K562 (cell line): ENCODE data around the gene KCTD7. TPM values are rescaled to one million over a fixed set of nuclear protein-coding genes. Genes with fewer than 3 reads are reported as not detected.
"Not testable (repeated sequence)": the region's sequence is repeated elsewhere in the genome, so short reads cannot be mapped to it uniquely, and the experiment has no call there.

Experiments
- ATAC-seq: fragments of 200-7000 bp; cut with Tn5 transposase; 3 replicates; pipeline ENCODE4 v1.9.1; 2020; ENCODE audit warnings: moderate library complexity
- BruUV-seq: library from RNA; stranded (reverse); fragments of 400-500 nt; replicated peaks from 2 replicates; lab custom pipeline; 2021; lab: Mats Ljungman, UMichigan
- CTCF ChIA-PET: fragments of 300-600 bp; formaldehyde crosslinking; extraction: SDS; loops from one replicate; lab custom pipeline; 2021; ENCODE audit warnings: low intra/inter-chr PET ratio; lab: Yijun Ruan, JAX
- POLR2A ChIA-PET: fragments of 300-600, 350-650 bp; sonication (Branson Sonifier 250); formaldehyde crosslinking; extraction: SDS; loops from one replicate; lab custom pipeline; 2021; ENCODE audit warnings: antibody characterized with exemption, inconsistent platforms; lab: Yijun Ruan, JAX
- DNase-seq, 4 experiments: peaks; one replicate each; pipeline versions ENCODE4 v3.0.0 to v3.0.0-alpha.2; 2011 to 2018; ENCODE audit warnings: low spot score in 3 of 4, mixed read lengths in 3 of 4; ENCODE audit errors: extremely low read depth in 1 of 4
- FAIRE-seq: peaks from 2 replicates; lab custom pipeline; 2011; peaks lifted over from hg19 to GRCh38; lab: Jason Lieb, UNC
- H2AFZ ChIP-seq: 2 replicates; pipeline ENCODE4 v1.6.0; 2011; ENCODE audit warnings: low read depth, low read length, control low read depth, inconsistent platforms
- H3K27ac ChIP-seq: fragments of 200-600 bp; 3 replicates; pipeline ENCODE4 v1.8.0; 2011; ENCODE audit warnings: low read depth, mild to moderate bottlenecking, control low read depth, inconsistent platforms, low read length, moderate library complexity, mixed read lengths; ENCODE audit errors: extremely low read depth
- H3K27me3 ChIP-seq, 2 experiments: fragments of 300-600 bp in 1 of 2; 2 replicates in 1 of 2; 3 replicates in 1 of 2; pipeline versions ENCODE4 v1.6.0 to v1.8.0; 2011; ENCODE audit warnings: inconsistent platforms in 2 of 2, low read length in 2 of 2, mild to moderate bottlenecking in 1 of 2, mixed read lengths in 1 of 2, moderate library complexity in 1 of 2; ENCODE audit not compliant: control insufficient read depth in 2 of 2, insufficient read depth in 2 of 2
- H3K36me3 ChIP-seq: fragments of 300-600 bp; 3 replicates; pipeline ENCODE4 v1.8.0; 2011; ENCODE audit warnings: mild to moderate bottlenecking, low read length, inconsistent platforms; ENCODE audit not compliant: control insufficient read depth, insufficient read depth
- H3K4me1 ChIP-seq, 2 experiments: fragments of 200-600 bp in 1 of 2; replicated peaks in 1 of 2; 2 replicates in 1 of 2; 3 replicates in 1 of 2; pipeline versions ENCODE4 v1.5.1 to v1.8.0; 2011; ENCODE audit warnings: inconsistent platforms in 2 of 2, low read length in 2 of 2, mild to moderate bottlenecking in 1 of 2, mixed read lengths in 1 of 2, moderate library complexity in 1 of 2; ENCODE audit not compliant: control insufficient read depth in 2 of 2, insufficient read depth in 2 of 2
- H3K4me2 ChIP-seq: 2 replicates; pipeline ENCODE4 v1.6.1; 2011; ENCODE audit warnings: low read length, control low read depth, inconsistent platforms, mixed read lengths; ENCODE audit not compliant: insufficient read depth
- H3K4me3 ChIP-seq: fragments of 200-600 bp; sonication (generic), shearing (Covaris generic); 2 replicates; pipeline ENCODE4 v1.5.1; 2016; ENCODE audit warnings: control low read depth, inconsistent platforms
- H3K79me2 ChIP-seq: fragments of 200-600 bp; 3 replicates; pipeline ENCODE4 v1.8.0; 2011; ENCODE audit warnings: low read length, inconsistent platforms; ENCODE audit not compliant: control insufficient read depth, insufficient read depth
- H3K9ac ChIP-seq, 2 experiments: 2 replicates each; pipeline versions ENCODE4 v1.6.0 to v1.6.1; 2011; ENCODE audit warnings: low read depth in 2 of 2, low read length in 2 of 2, control low read depth in 1 of 2, inconsistent platforms in 1 of 2, mild to moderate bottlenecking in 1 of 2, mixed read lengths in 1 of 2; ENCODE audit not compliant: insufficient read depth in 1 of 2
- H3K9me1 ChIP-seq: one replicate; pipeline ENCODE4 v1.6.0; 2011; ENCODE audit warnings: inconsistent platforms, mild to moderate bottlenecking, low read length, moderate library complexity; ENCODE audit not compliant: control insufficient read depth, insufficient read depth
- H3K9me3 ChIP-seq: replicated peaks from 2 replicates; pipeline ENCODE4 v1.5.1; 2011; ENCODE audit warnings: low read depth, low read length, inconsistent platforms; ENCODE audit not compliant: control insufficient read depth, insufficient read depth
- H4K20me1 ChIP-seq: replicated peaks from 2 replicates; pipeline ENCODE4 v1.6.1; 2011; ENCODE audit warnings: low read length, inconsistent platforms, mixed read lengths; ENCODE audit not compliant: control insufficient read depth, insufficient read depth
- BCOR ChIP-seq: fragments of 450-650 bp; IDR thresholded peaks from 2 replicates; pipeline ENCODE4 v1.6.1; 2016
- ELF4 ChIP-seq: fragments of 450-650 bp; formaldehyde crosslinking; IDR thresholded peaks from 2 replicates; pipeline ENCODE4 v1.4.0; 2022; ENCODE audit warnings: missing genetic modification characterization
- RBM22 ChIP-seq: fragments of 200-400 bp; formaldehyde crosslinking; IDR thresholded peaks from 2 replicates; pipeline ENCODE4 v1.6.1; 2018; ENCODE audit warnings: low read length, low read depth; ENCODE audit not compliant: poor library complexity, severe bottlenecking
- WGBS: fragments of 100-300 bp; shearing (Covaris generic); methylation state at CpG from one replicate; pipeline ENCODE4 v1.1.6; 2016; ENCODE audit warnings: low coverage, mixed read lengths; ENCODE audit not compliant: insufficient coverage; ENCODE audit errors: missing lambda C conversion rate; 5-methylcytosine and 5-hydroxymethylcytosine counted together
- in situ Hi-C: fragments of 300-500 bp; cut with MboI; formaldehyde crosslinking; loops from 4 replicates; pipeline ENCODE4 v1.15.0; 2018; ENCODE audit warnings: inconsistent platforms, mixed read lengths
- intact Hi-C: fragments of 100-400 bp; cut with micrococcal nuclease; formaldehyde crosslinking; loops from 2 replicates; pipeline ENCODE4 v1.14.2; 2022
- polyA plus RNA-seq, 8 experiments: library from polyadenylated mRNA; depleted of rRNA in 4 of 8; stranded (reverse) in 5 of 8; unstranded in 3 of 8; fragments of >200 nt; fragmentation: Nextera tagmentation in 2 of 8; fragmentation: Illumina TruSeq in 1 of 8; extraction: Ambion mirVana in 2 of 8; extraction: Trizol in 1 of 8; gene quantifications; 2 replicates each; pipeline versions ENCODE4 v1.2.1 to v1.2.3, GENCODE V29; 2011 to 2014; ENCODE audit warnings: inconsistent platforms in 1 of 8, missing spikeins in 1 of 8
- total RNA-seq, 7 experiments: library from RNA; depleted of rRNA in 6 of 7; stranded (reverse); fragments of >200 nt in 6 of 7; fragmentation: Illumina TruSeq in 2 of 7; extraction: Trizol in 2 of 7; gene quantifications; 2 replicates each; pipeline versions ENCODE4 v1.2.1 to v1.2.3, GENCODE V29; 2011 to 2021; ENCODE audit warnings: low replicate concordance in 1 of 7
- TF ChIP-seq, protein P1 (sequence below): fragments of 450-650 bp; formaldehyde crosslinking; IDR thresholded peaks from 2 replicates; pipeline ENCODE4 v1.4.0; 2022; ENCODE audit warnings: missing genetic modification characterization
- TF ChIP-seq, protein P2 (sequence below): fragments of 250-450 bp; sonication (Bioruptor Pico); IDR thresholded peaks from 2 replicates; pipeline ENCODE4 v1.9.0; 2021; ENCODE audit warnings: mild to moderate bottlenecking, inconsistent platforms

Gene KCTD7
- total and polyA plus RNA-seq, 9 of the 15 experiments (the other 6 are each of a cell fraction or from before 2014, with no cell fraction given) = 1.5 to 26.0 (median 9.0) TPM

DNA sequence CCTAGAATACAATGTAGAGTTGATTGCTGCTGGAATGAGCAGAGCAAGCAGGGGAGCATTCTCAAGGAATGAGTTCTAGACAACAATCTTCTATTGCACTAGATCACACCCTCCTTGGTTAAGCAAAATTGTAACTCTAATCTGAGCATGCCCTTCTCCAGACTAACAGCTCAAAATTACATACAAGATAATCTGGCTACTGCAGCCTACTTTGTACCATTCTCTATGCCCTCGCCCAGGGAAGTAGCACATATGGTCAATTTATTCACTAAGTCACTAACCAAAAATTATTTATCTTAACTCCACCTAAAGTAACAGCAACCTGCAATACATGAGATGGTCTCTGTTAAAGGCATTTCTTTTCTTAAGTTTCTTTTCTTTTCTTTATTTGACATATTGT is 42.5 kb upstream of the KCTD7 start (continued):
- TF ChIP-seq, protein P1, sequence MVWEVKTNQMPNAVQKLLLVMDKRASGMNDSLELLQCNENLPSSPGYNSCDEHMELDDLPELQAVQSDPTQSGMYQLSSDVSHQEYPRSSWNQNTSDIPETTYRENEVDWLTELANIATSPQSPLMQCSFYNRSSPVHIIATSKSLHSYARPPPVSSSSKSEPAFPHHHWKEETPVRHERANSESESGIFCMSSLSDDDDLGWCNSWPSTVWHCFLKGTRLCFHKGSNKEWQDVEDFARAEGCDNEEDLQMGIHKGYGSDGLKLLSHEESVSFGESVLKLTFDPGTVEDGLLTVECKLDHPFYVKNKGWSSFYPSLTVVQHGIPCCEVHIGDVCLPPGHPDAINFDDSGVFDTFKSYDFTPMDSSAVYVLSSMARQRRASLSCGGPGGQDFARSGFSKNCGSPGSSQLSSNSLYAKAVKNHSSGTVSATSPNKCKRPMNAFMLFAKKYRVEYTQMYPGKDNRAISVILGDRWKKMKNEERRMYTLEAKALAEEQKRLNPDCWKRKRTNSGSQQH (CRISPR knock-in tag) = no peak
- TF ChIP-seq, protein P2, sequence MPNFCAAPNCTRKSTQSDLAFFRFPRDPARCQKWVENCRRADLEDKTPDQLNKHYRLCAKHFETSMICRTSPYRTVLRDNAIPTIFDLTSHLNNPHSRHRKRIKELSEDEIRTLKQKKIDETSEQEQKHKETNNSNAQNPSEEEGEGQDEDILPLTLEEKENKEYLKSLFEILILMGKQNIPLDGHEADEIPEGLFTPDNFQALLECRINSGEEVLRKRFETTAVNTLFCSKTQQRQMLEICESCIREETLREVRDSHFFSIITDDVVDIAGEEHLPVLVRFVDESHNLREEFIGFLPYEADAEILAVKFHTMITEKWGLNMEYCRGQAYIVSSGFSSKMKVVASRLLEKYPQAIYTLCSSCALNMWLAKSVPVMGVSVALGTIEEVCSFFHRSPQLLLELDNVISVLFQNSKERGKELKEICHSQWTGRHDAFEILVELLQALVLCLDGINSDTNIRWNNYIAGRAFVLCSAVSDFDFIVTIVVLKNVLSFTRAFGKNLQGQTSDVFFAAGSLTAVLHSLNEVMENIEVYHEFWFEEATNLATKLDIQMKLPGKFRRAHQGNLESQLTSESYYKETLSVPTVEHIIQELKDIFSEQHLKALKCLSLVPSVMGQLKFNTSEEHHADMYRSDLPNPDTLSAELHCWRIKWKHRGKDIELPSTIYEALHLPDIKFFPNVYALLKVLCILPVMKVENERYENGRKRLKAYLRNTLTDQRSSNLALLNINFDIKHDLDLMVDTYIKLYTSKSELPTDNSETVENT (CRISPR knock-in tag) = no peak
- no peak for TF ChIP-seq RBM22
- no peak for TF ChIP-seq ELF4 (CRISPR knock-in tag)
- no peak for TF ChIP-seq BCOR

DNA sequence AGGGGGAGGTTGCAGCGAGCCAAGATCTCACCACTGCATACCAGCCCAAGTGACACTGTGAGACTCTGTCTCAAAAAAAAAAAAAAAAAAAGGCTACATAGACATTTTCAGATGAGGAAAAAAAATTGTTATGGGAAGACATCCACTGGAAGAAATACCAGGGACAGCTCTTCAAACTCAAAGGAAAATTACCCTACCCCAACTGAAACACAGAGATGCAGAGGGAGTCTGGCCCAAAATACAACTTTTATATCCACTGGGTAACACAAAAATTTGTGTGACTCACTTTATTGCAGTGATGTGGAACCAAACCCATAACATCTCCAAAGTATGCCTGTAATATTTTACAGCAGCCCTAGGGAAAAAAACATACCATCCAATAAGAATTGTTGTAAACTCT is 40.5 kb upstream of the KCTD7 start:
- H4K20me1 ChIP-seq = peaks cover 15% of the 10 kb centered on the region
- H3K9ac ChIP-seq, intact Hi-C loops, CTCF ChIA-PET, BruUV-seq, H3K27me3 ChIP-seq, H3K4me2 ChIP-seq, in situ Hi-C loops, ATAC-seq, H3K9me1 ChIP-seq, DNase-seq, H2AFZ ChIP-seq, FAIRE-seq, H3K9me3 ChIP-seq, H3K27ac ChIP-seq, H3K4me3 ChIP-seq: not testable (repeated sequence)
- peaks cover 93% of the 10 kb centered on the region for H3K79me2 ChIP-seq
- WGBS = no CpG with 5 or more reads among the region's 1 CpG
- peaks cover 16 to 22% of the 10 kb centered on the region in 2 experiments for H3K4me1 ChIP-seq
- peaks cover 41% of the 10 kb centered on the region; the same call in 2 of the 3 replicates for H3K36me3 ChIP-seq
- POLR2A ChIA-PET = interaction anchor here (1.2 kb wide), 1 partner anchor 152 kb away, joined by 4 read pairs; the partner anchor contains the start of gene RABGEF1
